ENCODE measurements around the gene GLP2R.

GLP2R gene

DNA sequence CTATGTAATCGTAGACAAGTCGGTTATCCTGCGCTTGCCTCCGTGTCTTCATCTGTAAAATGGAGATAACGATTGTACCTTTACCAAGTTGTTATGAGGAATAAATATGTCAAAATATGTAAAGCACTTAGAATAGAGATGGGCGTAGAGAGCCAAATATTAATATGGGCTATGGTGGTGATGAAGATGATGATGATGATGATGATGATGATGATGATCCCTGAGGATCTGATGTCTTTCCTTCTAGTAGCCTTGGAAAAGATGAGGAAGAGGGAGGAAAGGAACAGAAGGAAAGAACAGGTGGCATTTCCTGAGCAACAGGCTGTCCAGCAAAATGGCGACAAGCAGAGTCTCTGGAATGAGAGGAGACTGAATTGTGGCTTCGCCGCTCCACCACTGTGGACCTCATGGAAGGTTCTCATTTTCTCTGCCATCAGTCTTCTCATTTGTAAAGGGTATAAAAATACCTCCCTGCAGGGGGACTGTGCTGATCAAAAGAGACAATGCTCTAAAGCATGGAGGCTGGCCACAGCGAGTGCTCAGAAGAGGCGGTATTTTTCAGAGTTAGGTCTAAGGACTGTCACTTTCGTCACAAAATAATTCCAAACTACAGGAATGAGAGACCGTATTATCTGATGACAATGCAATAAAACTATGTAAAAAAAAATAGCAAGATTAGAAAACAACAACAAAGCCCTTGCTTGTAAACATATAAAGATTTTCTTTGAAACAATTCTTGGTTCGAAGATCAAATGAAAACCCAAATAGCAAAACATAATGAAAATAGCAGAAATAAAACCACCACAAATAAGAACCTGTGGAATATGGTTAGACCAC lies 96.5 kb downstream of the GLP2R start:
- no peak for DNase-seq (ENCODE audit: low read depth)

DNA sequence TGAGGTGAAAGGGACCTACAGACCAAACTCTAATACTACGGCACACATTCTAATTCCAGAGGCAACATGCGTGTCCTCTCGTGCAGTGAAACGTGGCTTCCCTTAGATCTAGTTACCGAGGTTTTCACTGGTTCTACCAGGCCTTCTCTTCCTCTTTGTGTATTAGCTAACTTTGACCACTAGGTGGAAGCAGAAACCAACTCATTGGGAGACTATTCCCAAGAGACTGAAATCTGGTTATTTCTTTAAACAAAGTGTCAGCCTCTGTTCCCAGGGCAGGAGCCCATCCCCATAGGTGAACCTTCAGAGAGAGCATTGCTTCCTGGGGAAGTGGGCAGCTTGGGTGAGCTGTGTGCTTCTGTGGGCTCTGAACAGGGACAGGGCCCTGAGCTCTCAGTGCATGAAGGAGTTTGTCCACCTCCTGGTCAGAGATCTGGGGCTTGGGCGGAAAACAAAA lies 99.0 kb downstream of the GLP2R start:
- no peak for DNase-seq (ENCODE audit: low read depth)

DNA sequence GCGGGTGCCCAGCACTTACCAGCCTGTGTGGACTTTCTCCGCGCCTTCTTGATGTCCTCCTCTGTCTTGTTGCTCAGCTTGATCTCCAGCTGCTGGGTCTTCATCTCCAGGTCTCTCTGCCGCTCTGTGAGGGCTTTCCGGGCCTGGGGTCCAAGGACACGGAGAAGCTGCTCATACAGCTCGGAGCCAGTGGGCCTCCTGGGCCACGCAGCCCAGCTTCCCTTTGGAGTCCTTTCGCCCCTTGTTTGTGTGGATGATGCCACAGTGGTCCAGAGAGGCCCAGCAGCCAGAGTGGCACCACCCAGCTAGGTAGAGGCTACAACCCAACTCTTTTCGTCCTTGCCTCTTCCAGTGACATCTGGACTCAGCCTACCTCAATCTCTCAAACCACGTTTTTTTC lies 99.7 kb downstream of the GLP2R start:
- DNase-seq (ENCODE audit: low read depth): no peak

DNA sequence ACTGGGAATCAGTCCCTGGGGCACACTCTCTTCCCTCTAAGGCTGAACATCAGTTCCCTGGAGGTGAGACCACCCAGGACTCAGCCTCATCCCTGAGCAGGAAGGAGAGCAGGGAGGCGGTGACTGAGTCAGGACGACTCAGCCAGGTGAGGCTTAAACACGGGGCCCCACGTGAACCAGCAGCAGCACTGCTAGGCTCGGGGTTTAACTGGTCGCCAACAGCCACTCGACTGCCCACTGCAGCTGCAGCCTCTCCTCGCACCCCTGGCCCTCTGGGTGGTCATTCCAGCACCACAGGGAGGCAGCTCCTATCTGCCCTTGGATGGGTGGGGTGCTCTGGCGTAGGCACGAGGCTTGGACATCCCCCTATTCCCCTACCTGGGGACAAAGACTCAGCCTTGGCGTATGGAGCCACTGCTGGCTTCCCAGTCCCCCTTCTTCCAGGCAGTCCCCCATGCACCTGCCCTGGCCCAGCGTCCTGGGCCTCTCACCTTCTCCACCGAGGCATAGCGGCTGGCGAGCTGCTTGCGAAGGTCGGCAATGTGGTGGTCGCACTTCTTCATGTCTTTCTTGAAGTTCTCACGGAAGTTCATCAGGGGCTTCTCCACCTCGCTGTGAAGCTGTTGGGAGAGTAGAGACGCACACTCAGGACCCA lies 100.6 kb downstream of the GLP2R start:
- no peak for DNase-seq (ENCODE audit: low read depth)

DNA sequence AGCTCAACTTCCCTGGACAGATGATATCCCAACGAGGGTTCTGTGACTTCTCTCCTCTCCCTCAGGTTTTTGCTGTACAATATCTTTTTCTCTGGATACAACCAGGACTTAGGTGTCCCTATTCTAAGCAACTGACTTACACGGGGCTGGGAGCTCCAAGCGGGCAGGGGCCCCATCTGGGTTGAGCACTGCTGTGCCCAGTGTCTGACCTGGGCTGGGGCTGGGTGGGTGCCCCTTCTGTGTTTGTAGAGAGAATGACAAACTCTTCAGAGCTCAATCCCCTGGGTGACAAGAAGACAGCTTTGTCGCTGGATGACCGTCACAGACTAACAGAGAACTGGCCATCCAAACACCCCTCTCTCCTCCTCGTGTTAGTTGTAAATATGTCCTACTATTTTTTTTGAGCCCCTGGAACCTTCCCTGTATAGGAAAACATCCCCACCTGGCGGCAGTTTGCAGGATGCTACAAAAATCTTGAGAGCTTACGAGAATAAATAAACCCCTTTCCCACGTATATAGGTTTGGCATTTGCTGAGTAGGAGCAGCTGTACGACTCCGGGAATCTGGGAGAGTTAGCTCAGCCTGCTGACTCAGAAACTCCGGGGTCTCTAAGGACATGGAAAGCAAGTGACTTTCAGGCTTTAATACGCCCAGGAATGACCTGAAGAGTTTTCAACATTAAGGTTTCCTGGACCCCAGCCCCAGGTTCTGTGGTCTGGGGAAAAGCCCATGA lies 103.0 kb downstream of the GLP2R start:
- no peak for DNase-seq (ENCODE audit: low read depth)

DNA sequence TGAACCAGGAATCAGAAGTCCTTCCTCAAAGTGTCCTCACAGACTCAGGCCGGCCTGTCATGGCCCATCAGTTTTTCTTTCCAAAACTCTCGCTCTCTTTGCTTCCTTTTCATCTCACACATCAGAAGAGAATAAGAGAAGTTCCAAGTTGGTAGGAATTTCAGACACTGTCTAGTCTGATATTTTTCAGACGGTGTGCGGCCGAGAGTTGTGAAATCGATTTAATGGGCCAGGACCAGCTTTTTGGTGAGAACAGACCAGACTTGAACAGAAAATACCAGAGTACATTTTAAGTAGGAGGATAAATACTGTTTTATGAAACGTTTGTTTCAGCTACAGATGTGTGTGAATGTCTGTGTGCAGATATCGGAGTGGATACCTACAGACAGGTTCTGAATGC lies 104.1 kb downstream of the GLP2R start:
- no peak for DNase-seq (ENCODE audit: low read depth)

DNA sequence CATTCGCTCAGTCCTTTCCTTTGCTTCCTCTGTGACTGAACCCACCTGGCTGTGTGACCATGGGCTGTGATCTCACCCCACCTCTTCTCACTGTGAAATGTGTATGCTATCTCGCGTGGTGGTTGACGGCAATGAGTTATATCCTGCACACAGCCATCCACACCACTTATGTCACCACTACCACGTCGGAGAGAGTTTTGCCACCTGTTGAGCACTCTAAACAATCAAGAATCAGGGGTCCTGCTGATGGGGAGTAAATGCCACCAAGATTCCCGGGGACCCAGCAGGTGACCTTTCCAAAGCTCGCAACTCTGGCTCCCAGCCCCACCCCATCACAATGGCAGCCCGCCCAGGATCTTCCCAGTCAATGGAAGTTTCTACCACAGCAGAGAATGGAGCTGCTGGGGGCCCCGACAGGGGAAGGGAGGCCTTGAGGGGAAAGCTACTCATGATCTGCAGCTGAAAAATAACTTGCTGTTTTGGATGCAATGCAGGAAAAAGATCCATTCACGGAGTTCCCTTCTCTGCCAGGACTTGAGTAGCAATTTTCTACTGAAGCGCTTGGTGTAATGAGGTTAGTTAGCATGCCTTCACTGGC lies 105.5 kb downstream of the GLP2R start:
- DNase-seq (ENCODE audit: low read depth): no peak

DNA sequence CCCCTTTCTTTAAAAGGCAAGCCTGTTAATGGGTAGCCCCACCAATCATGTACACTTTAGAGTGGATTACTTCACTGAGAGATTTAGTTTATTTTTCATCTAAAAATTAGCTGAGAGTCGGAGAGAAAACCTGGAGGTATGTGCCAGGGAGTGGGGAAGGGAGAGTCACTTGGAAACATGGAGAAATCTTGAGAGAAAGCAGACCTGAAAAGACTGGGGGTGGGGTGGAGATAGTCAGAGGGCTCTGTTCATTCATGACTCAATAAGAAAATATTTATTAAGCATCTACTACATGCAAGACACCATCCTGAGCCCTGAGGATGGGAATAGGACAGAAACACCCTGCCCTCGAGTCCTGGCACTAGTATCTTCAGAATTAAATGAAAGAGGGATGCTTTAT lies 106.8 kb downstream of the GLP2R start:
- no peak for DNase-seq (ENCODE audit: low read depth)

DNA sequence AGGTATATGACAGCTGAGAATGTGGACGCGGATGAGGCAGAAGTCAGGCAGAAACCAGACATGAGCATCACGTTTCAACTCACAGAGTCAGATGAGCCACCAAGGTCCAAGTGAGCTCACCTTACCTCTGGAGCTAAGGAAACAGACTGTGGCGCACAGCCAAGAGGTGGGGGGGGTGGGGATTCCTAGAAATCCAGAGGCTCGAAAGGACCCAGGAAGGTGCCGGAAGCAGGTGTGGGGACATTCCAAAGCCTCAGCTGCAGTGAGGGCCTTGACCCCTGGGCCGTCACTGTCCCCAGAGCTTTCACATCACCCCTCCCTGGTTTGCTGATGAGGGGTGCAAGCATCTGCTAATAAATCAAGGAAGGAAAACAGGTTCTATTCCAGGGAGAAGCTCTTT lies 108.6 kb downstream of the GLP2R start:
- no peak for DNase-seq (ENCODE audit: low read depth)

DNA sequence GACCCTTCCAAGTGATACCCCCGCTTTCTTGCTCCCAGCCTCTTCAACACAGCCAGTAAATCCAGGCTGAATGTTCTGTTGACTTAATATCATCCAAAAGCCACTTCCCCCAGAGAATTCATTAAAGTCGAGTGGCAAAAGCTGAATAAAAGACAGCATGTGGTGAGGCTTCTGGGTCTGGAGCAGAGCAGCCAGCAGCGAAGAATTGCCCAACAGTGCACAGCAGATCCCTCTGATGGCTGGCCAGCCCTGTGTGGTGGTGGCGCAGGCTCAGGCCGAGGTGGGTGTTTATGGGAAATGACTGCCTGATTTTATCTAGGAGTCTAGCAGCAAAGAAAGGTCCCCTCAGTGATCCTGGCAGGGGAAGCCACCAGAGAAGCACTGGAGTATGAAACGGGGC lies 109.7 kb downstream of the GLP2R start:
- no peak for DNase-seq (ENCODE audit: low read depth)

DNA sequence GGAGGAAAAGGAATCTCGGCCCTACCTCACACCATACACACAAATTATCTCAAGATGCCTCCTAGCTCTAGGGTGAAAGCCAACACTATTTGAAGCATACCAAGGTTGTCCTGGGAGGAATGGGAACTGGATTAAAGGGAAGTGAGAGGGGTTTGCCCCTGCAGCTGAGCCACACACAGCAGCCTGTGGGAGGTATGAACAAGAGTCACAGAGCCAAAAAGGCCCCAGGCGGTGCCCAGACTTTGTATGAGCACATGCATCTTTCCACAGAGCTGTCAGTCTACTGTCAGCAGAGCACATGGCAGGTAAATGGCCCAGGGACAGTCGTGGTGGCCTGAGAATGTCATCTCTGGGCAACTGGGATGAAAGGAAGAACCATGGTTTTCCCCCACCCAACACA lies 110.4 kb downstream of the GLP2R start:
- DNase-seq (ENCODE audit: low read depth): no peak

DNA sequence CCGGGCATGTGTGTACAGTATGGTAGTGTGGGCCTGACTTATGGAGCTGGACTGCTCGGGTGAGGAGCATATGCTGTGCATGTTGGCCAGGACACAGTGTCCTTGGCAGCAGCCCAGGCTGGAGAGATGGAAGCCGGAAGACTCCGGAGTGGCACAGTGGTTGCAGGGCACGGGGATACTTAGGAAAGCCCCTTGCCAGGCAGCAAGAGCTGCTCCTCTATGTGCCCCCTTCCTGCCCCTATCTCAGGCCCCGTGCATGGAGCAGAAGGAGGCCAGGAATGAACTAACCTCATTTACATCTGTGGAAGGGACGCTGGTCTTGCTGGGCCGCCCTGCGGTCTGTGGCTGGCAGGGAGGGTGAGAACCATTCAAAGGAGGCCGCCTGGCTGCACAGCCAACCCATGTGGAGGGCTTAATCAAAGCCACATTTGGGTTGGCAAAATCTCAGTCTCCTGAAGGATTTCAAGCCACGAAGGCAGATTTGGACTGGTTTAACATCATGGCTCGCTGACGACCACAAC lies 111.6 kb downstream of the GLP2R start:
- DNase-seq (ENCODE audit: low read depth): no peak

DNA sequence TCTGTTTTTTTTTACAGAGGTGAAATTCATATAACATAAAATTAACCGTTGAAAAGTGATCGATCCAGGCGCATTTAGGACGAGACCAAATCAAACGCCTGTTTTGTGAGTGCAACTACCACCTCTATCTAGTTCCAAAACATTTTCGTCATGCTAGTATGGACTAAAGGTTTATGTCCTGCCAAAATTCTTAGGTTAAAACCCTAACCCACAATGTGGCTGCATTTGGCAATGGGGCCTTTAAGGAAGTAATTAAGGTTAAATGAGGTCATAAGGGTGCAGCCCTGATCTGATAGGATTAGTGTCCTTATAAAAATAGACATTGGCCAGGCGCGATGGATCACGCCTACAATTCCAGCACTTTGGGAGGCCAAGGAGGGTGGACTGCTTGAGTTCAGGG lies 112.2 kb downstream of the GLP2R start:
- no peak for DNase-seq (ENCODE audit: low read depth)

DNA sequence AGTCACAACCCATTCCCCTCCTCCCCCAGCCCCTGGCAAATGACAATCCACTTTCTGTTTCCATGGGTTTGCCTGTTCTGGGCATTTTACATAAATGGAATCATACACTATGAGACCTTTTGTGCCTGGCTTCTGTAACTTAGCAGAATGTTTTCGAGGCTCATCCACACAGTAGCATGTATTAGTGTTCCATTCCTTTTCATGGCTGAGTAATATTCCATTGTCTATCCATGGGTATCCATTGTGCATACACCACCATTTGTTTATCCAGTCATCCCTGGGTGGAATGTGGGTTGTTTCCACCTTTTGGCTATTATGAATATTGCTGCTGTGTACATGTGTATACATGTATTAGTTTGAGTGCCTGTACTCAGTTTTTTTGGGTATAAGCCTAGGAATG lies 113.0 kb downstream of the GLP2R start:
- DNase-seq (ENCODE audit: low read depth): no peak

DNA sequence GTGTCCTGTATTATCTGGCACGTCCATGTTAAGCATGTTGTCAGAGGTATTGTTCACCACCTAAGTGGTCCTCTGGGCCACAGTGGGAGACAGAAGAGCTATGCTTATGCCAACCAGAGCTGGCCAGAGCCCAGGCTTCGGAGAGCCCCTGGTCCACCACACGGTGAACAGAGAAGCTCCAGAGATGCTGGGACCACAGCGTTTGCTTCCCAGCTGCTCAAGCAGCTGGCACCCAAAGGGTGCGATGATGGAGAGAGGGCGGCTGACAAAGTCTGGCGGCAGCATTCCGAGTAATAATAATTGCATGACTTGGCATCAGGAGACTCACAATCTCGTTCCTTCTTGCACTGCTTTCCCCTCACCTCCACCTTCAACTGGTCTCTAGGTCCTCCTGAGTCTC lies 115.1 kb downstream of the GLP2R start:
- DNase-seq (ENCODE audit: low read depth): no peak

DNA sequence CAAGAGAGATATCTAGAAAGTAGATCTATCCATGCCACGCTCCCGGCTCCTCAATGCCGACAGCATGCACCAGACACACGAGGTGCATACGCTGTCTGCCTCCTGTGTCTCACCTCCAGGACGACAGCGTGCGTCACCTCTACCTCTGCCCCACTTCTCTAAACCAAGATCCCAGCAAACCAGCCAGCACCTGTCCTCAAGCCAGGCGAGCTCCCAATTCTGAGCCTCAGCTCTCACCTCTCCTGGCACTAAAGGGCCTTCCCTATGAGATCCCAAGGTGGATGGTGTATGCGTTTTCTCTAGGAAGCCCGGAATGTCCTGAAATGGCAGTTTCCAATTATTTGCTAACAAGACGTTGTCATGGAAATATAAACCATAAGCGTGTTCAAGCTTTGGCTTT lies 115.6 kb downstream of the GLP2R start:
- DNase-seq (ENCODE audit: low read depth): no peak

Measured in activated T-cell treated with anti-CD3 and anti-CD28 coated beads for 24 hours (primary cell).